Spleen (tissue), 7 donors: ENCODE measurements around the gene GAL3ST2.

Experiments
- POLR2A ChIP-seq, 3 donors: fragments of 450-650 bp; IDR thresholded peaks; one replicate each; pipeline ENCODE4 v1.5.1; 2017; ENCODE audit warnings: antibody characterized with exemption in 3 of 3, mild to moderate bottlenecking in 1 of 3
- POLR2AphosphoS5 ChIP-seq, 3 donors: sonication (generic); formaldehyde crosslinking; IDR thresholded peaks; one replicate each; pipeline ENCODE4 v1.5.1; 2017; ENCODE audit warnings: antibody characterized with exemption in 3 of 3
- TF ChIP-seq, protein P1 (sequence below), 11 experiments: fragments of 200-600 bp in 7 of 11; fragments of 450-650 bp in 4 of 11; sonication (generic) in 4 of 11; IDR thresholded peaks in 8 of 11; conservative IDR thresholded peaks in 3 of 11; 1 replicate in 7 of 11; 2 replicates in 4 of 11; pipeline versions ENCODE4 v1.4.0 to v1.8.0; 2016 to 2021; ENCODE audit warnings: antibody characterized with exemption in 11 of 11, inconsistent platforms in 4 of 11, mild to moderate bottlenecking in 1 of 11
- donor health status: DM: no; HTN: no; CAD: no; lungs with moderate emphysema.
- donor health status: DM: no; HTN: no; CAD: no.
- donor health status: DM: no; HTN: no; CAD: no.

DNA sequence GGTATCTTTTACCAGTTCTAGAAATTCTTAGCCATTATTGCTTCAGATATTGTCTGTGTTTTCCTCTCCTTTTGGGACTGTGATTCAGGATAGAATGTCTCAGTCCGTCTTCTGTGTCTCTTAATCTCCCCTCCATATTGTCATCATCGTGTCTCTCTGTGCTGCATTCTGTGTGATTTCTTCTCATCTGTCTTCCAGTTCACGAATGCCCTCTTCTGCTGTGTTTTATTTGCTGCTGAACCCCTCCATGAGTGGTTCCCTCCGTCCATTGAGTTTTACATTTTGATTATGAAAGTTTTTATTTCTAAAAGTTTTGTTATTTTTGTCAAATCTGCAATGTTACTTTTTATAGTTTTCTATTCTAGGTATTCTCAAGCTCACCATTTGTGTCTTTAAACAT is 30.5 kb upstream of the GAL3ST2 start:
- TF ChIP-seq, protein P1, sequence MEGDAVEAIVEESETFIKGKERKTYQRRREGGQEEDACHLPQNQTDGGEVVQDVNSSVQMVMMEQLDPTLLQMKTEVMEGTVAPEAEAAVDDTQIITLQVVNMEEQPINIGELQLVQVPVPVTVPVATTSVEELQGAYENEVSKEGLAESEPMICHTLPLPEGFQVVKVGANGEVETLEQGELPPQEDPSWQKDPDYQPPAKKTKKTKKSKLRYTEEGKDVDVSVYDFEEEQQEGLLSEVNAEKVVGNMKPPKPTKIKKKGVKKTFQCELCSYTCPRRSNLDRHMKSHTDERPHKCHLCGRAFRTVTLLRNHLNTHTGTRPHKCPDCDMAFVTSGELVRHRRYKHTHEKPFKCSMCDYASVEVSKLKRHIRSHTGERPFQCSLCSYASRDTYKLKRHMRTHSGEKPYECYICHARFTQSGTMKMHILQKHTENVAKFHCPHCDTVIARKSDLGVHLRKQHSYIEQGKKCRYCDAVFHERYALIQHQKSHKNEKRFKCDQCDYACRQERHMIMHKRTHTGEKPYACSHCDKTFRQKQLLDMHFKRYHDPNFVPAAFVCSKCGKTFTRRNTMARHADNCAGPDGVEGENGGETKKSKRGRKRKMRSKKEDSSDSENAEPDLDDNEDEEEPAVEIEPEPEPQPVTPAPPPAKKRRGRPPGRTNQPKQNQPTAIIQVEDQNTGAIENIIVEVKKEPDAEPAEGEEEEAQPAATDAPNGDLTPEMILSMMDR (IDR thresholded peaks at IDR 0.05 in 8 of 11, conservative IDR thresholded peaks at IDR 0.05 in 3 of 11), result no peak
- TF ChIP-seq POLR2AphosphoS5 (IDR thresholded peaks at IDR 0.05) (no peak), POLR2A (IDR thresholded peaks at IDR 0.05) (no peak)
